GM12875 (cell line): ENCODE measurements around the gene FBXO3.
A peak's percentile ranks its signal among the peaks of the same experiment; 100 is the strongest.

Experiments used
- H3K4me3 ChIP-seq: one replicate; pipeline ENCODE4 v1.5.1; 2011; ENCODE audit warnings: low read depth, low read length, control low read depth
- CTCF ChIP-seq: IDR thresholded peaks from 2 replicates; pipeline ENCODE4 v1.5.1; 2011; ENCODE audit warnings: low read depth, mild to moderate bottlenecking, control low read depth, inconsistent platforms, low read length, moderate library complexity, borderline replicate concordance; ENCODE audit not compliant: insufficient read depth

FBXO3 gene

DNA sequence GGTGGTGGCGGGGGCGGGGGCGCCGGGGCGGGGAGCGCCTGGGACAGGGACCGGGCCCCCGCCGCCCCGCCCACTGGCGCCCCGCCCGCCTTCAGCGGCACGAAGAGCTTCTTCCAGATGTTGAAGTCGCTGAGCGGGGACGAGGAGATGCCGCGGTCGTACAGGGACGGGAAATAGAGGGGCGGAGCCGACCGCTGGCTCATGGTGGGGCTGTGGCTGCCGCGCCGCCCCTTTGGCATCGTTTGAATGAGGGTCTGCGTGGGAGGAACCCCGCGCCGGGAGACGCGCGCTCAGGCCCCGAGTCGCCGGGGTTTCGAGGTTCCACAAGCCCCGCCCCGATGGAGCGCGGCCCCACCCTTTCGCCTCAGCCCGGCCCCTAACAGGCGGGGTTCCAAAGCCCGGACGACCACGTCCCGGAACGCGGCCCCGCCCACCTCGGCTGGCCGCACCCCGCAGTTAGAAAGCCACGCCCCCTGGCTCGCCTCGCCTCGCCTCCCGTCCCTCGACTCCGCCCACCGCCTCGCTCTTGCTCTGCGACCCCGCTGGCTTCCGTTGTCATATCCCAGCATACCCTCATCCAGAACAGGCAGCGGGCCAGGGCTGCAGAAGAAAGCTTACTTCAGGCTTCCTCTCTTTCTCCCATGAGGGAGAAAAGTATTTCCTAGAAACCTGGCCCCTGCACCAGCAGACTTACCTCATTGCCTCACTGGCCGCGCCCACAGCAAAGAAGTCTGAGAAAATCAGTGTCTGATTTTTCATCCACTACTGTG, 73.6 kb downstream of the FBXO3 start, which contains the start of gene C11orf91:
Gene C11orf91 (minus strand): TSS at position 325 of the 770 bp plus-strand sequence. CDS start 86 bp downstream, at position 239.
- no peak for TF ChIP-seq CTCF
- H3K4me3 ChIP-seq: peak within 1 kb of the TSS; percentile 64

DNA sequence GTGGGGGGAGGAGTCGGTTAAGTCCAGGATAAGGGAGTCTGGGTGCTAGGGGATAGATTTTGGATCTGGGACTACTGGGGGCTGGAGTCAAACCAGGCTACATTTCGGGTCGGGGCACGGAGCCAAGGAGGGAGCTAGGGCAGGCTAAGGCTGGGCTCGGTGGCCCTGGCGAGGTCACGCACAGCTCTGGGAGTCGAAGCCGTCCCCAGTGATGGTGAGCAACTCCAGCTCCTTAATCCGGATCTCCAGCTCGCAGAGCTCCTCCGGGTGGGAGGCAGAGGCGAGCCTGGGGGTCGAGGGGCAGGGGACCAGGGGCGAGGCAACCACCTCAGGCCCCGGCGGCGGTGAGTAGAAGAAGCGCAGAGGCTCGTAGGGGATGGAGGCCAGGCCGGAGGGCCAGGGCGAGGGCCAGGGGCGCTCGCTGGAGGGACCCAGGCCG, 74.2 kb downstream of the FBXO3 start:
- H3K4me3 ChIP-seq: peak overlapping the region; percentile 64
- TF ChIP-seq CTCF: no peak

DNA sequence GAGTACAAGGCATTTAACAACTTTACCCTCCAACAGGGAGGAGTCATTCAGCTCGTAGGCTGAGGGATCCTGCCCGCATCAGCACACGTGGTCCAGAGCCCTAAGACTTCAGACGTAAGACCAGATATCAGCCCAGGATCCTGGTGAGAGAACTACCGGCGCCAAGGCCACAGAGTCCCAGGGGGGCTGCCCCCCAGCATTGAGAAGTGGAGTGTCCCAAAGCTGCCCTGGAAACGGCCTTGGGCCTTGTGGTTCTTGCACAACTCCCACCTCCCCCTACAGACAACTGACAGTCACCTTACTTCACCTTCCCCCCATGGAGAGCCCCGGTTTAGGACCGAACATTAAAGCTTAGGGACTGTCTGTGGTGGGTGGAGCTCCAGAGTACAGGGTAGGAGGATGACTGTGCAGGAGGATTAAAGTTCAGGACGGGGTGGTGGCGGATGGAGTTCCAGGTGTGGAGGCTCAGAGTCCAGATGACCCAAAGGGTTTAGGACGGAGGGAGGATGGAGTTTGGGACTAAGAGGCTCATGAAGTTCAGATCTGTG, 74.7 kb downstream of the FBXO3 start:
- H3K4me3 ChIP-seq: no peak overlapping the region
- no peak for TF ChIP-seq CTCF

GRCh38 chr11:33698921-33699320, 75.4 kb downstream of the FBXO3 start:
- TF ChIP-seq CTCF: no peak
- H3K4me3 ChIP-seq: no peak overlapping the region

DNA sequence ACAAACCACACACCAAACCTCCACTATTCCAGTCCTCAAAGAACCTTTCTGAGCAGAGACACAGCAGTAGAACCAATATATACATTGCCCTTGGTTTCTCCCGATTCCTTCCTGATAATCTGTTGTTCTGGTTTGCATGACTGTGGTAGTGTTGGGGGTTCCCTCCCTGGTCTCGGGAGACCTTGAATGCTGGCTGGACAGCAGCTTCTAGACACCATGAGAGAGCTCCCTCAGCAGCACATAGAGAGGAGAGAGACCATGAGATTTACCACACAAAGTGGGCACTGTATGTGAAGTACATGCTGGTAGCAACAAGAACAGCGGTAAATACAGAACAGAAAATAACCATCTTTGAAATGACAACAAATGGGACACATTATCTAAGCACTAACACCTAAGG, 76.3 kb downstream of the FBXO3 start:
- no peak for TF ChIP-seq CTCF

DNA sequence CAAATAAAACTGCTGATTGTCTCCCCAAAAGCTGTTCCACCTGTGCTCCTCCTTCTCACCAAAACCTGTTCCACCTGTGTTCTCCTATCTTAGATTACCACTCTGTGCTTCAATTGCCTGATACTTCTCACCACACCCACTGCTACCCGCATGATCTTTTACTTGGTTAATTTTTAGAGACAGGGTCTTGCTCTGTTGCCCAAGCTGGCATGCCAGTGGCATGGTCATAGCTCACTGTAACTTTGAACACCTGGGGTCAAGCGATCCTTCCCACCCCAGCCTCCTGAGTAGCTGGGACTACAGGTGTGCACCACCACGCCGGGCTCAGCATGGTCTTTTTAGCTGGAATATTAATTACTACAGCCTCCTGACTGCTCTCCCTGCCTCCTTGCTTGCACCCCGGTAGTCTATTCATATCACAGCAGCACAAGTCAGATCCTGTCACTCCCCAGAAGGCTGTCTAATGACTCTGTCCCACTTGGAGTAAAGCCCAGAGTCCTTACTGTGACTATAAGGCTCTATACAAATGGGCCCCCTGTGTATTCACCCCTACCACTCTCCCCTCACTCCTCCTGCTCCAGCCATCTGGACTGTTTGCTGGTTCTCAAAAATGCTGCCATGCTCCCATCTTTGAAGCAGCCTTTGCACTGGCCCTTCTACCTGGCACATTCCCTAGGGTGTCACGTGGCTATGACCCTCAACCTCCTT, 77.2 kb downstream of the FBXO3 start:
- no peak for TF ChIP-seq CTCF
- no peak overlapping the region for H3K4me3 ChIP-seq

More for the DNA sequence above, 76.3 kb downstream of the FBXO3 start:
- no peak overlapping the region for H3K4me3 ChIP-seq
